ENCODE data around the gene JDP2.

The JDP2 gene

DNA sequence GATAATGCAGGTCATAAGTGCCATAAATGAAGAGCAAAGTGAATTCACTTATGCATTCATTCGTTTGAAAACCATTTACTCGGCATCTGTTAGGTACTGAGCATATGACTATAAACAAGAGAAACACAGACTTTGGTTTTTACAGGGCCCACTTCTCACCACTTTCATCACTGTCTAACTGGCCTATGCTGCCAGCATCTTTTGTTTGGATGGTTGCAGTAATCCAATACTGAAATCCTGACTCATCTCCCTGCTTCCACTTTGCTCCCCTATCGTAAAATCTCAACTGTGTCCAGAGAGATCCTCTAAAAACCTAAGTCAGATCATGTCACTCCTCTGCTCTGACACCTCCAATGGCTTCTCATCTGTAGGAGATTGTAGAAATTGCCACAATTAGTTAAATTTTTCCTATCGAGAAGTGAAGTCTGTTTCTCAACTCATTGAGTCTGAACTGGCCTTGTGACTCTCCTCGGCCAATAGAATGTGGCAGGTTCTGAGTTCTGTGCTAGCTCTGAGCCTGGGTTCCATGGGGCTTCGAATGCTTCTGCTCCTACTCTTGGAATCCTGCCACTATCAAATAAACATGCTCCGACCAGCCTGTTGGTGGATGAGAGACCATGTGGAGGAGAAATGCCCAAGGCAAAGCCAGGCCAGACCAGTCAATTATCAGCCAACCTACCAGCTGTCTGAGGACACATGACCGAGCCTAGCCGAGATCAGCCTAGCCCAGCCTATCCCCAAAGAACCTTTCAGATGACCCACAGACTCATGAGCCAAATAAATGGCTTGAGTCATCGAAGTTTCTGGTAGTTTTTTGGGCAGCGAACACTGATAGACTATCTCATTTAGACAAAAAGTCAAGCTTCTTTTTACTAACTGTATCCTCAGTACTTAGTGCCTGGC lies 92.3 kb downstream of the JDP2 start:
- DNase-seq = peak; percentile 32 to 61
- Histone ChIP-seq H4K91ac (ENCODE audit: low read depth, low read length) (peak overlapping the region; percentile 30), H3K4ac (ENCODE audit: low read depth, low read length) (no peak overlapping the region), H2BK120ac (ENCODE audit: insufficient read depth, low read length, poor library complexity) (peak overlapping the region; percentile 72), H3K79me2 (ENCODE audit: control insufficient read depth, insufficient read depth, low read length, poor library complexity) (peaks cover 5% of the 10 kb centered on the region), H3K9ac (ENCODE audit: low read length) (no peak overlapping the region), H4K8ac (ENCODE audit: low read depth, low read length) (peak overlapping the region; percentile 9), H3K23ac (ENCODE audit: low read length) (no peak overlapping the region), H3K18ac (ENCODE audit: low read length) (no peak overlapping the region), H2BK5ac (ENCODE audit: low read depth, low read length, poor library complexity) (peak overlapping the region; percentile 12), H2AFZ (ENCODE audit: insufficient read depth, low read length, poor library complexity) (no peak overlapping the region), H3K27me3 (ENCODE audit: insufficient read depth, low read length) (no peaks in the 10 kb centered on the region), H3K14ac (ENCODE audit: low read length) (peak overlapping the region; percentile 39), H3K79me1 (ENCODE audit: low read length) (peaks cover 14% of the 10 kb centered on the region), H3K4me1 (ENCODE audit: control insufficient read depth in 1 of 2, insufficient read depth in 2 of 2, low read length in 2 of 2) (peaks cover 17 to 18% of the 10 kb centered on the region in 2 experiments), H2BK12ac (ENCODE audit: low read length) (peak overlapping the region; percentile 61), H3K4me3 (ENCODE audit: low read depth, low read length) (no peak overlapping the region), H3K27ac (ENCODE audit: low read depth, low read length) (no peak overlapping the region), H2AK5ac (ENCODE audit: low read length) (peak overlapping the region; percentile 59), H3K36me3 (ENCODE audit: control insufficient read depth in 1 of 2, insufficient read depth in 2 of 2, low read length in 2 of 2) (no peaks in the 10 kb centered on the region), H3K4me2 (ENCODE audit: low read length) (no peak overlapping the region), H4K12ac (ENCODE audit: low read depth, low read length) (no peak overlapping the region), H3K9me3 (ENCODE audit: insufficient read depth, low read depth, low read length) (no peaks in the 10 kb centered on the region)
- WGBS (ENCODE audit: extremely low coverage, insufficient coverage, insufficient read length) = no CpG with 5 or more reads among the region's 11 CpGs

DNA sequence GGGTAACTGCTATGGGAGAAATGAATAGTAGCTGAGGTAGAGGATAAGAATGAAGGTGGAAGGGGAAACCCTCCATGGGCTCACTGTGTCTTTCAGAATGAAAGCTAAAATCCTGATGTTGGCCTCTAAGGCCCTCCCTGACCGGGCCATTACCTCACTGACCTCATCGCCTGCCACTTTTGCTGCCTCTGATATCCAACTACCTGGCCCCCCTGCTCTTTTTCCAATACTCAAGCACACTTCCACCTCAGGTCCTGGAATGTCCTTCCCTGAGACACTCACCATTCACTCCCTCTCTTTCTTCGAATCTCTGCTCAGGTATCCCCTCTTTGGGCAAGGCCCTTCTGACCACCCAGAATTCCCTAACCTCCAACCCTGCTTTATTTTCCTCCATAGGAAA lies 93.0 kb downstream of the JDP2 start:
- H3K27me3 ChIP-seq (ENCODE audit: insufficient read depth, low read length) = no peaks in the 10 kb centered on the region

DNA sequence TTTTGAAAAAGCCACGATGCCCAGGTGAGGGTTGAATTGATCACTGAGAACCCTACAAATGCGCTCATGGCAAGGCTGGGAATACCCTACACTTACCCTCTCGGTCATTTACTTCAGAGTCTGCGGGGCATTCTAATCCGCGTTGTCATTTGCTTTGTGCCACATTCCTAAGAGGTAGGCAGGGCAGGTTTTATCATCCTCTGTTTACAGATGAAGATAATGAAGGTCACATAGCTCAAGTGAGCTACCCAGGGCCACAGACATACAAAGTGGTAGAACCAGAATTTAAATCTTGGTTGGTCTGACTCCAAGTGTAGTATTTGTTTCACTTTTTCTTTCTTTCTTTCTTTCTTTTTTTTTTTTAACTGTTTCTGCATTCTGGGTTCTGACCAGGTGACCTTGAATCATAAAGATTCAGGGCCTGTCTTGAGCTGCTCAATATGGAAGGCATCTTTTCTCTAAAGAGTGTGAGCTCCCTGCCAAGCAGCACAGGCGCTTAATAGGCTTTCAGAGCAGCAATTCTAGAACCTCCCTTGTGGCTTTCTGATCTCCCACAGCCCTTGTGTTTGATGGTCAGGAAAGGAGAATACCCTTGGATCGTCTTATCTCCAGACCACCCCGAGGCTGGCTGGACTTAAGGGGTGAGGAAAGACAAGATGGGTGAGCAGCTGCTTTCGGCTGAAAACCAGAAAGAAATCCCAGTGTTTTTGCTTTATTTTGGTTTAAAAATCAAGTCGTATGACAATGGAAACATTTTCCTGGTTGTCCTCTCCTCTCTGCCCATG lies 93.8 kb downstream of the JDP2 start:
- Histone ChIP-seq H3K4me1 (ENCODE audit: control insufficient read depth in 1 of 2, insufficient read depth in 2 of 2, low read length in 2 of 2) (peaks cover 17 to 18% of the 10 kb centered on the region in 2 experiments), H2BK12ac (ENCODE audit: low read length) (peak overlapping the region; percentile 76), H3K79me2 (ENCODE audit: control insufficient read depth, insufficient read depth, low read length, poor library complexity) (peaks cover 5% of the 10 kb centered on the region), H2BK5ac (ENCODE audit: low read depth, low read length, poor library complexity) (peak overlapping the region; percentile 74), H3K36me3 (ENCODE audit: control insufficient read depth in 1 of 2, insufficient read depth in 2 of 2, low read length in 2 of 2) (no peaks in the 10 kb centered on the region), H3K14ac (ENCODE audit: low read length) (no peak overlapping the region), H4K8ac (ENCODE audit: low read depth, low read length) (peak overlapping the region; percentile 4), H4K12ac (ENCODE audit: low read depth, low read length) (no peak overlapping the region), H2BK120ac (ENCODE audit: insufficient read depth, low read length, poor library complexity) (peak overlapping the region; percentile 74), H3K9ac (ENCODE audit: low read length) (no peak overlapping the region), H3K18ac (ENCODE audit: low read length) (no peak overlapping the region), H3K23ac (ENCODE audit: low read length) (no peak overlapping the region), H3K27me3 (ENCODE audit: insufficient read depth, low read length) (no peaks in the 10 kb centered on the region), H3K4me2 (ENCODE audit: low read length) (no peak overlapping the region), H2AFZ (ENCODE audit: insufficient read depth, low read length, poor library complexity) (no peak overlapping the region), H4K91ac (ENCODE audit: low read depth, low read length) (peak overlapping the region; percentile 77), H3K9me3 (ENCODE audit: insufficient read depth, low read depth, low read length) (no peaks in the 10 kb centered on the region), H3K4me3 (ENCODE audit: low read depth, low read length) (no peak overlapping the region), H3K79me1 (ENCODE audit: low read length) (peaks cover 14% of the 10 kb centered on the region), H3K27ac (ENCODE audit: low read depth, low read length) (peak overlapping the region; percentile 83), H2AK5ac (ENCODE audit: low read length) (no peak overlapping the region), H3K4ac (ENCODE audit: low read depth, low read length) (peak overlapping the region; percentile 44)
- WGBS (ENCODE audit: extremely low coverage, insufficient coverage, insufficient read length) = no CpG with 5 or more reads among the region's 11 CpGs
- peak; percentile 81 to 91 for DNase-seq

More for the DNA sequence above, 93.0 kb downstream of the JDP2 start:
- no peak overlapping the region for H3K18ac ChIP-seq (ENCODE audit: low read length)
- H2BK120ac ChIP-seq (ENCODE audit: insufficient read depth, low read length, poor library complexity) = peak overlapping the region; percentile 84
- no peak overlapping the region for H3K23ac ChIP-seq (ENCODE audit: low read length)
- H2AFZ ChIP-seq (ENCODE audit: insufficient read depth, low read length, poor library complexity) = no peak overlapping the region
- peaks cover 14% of the 10 kb centered on the region for H3K79me1 ChIP-seq (ENCODE audit: low read length)
- peak overlapping the region; percentile 53 for H2AK5ac ChIP-seq (ENCODE audit: low read length)
- peaks cover 17 to 18% of the 10 kb centered on the region in 2 experiments for H3K4me1 ChIP-seq (ENCODE audit: control insufficient read depth in 1 of 2, insufficient read depth in 2 of 2, low read length in 2 of 2)
- WGBS (ENCODE audit: extremely low coverage, insufficient coverage, insufficient read length) = no CpG with 5 or more reads among the region's 3 CpGs
- H4K8ac ChIP-seq (ENCODE audit: low read depth, low read length) = peak overlapping the region; percentile 22
- H3K27ac ChIP-seq (ENCODE audit: low read depth, low read length) = peak overlapping the region; percentile 71
- peak overlapping the region; percentile 32 for H2BK12ac ChIP-seq (ENCODE audit: low read length)
- H3K4me3 ChIP-seq (ENCODE audit: low read depth, low read length) = no peak overlapping the region
- peak overlapping the region; percentile 83 for H2BK5ac ChIP-seq (ENCODE audit: low read depth, low read length, poor library complexity)
- H4K12ac ChIP-seq (ENCODE audit: low read depth, low read length) = no peak overlapping the region
- H3K9ac ChIP-seq (ENCODE audit: low read length) = no peak overlapping the region
- H3K9me3 ChIP-seq (ENCODE audit: insufficient read depth, low read depth, low read length) = no peaks in the 10 kb centered on the region
- H4K91ac ChIP-seq (ENCODE audit: low read depth, low read length) = peak overlapping the region; percentile 74
- DNase-seq = peak; percentile 38 to 58
- no peak overlapping the region for H3K4ac ChIP-seq (ENCODE audit: low read depth, low read length)
- peaks cover 5% of the 10 kb centered on the region for H3K79me2 ChIP-seq (ENCODE audit: control insufficient read depth, insufficient read depth, low read length, poor library complexity)
- H3K36me3 ChIP-seq (ENCODE audit: control insufficient read depth in 1 of 2, insufficient read depth in 2 of 2, low read length in 2 of 2) = no peaks in the 10 kb centered on the region
- no peak overlapping the region for H3K4me2 ChIP-seq (ENCODE audit: low read length)
- H3K14ac ChIP-seq (ENCODE audit: low read length) = peak overlapping the region; percentile 20

DNA sequence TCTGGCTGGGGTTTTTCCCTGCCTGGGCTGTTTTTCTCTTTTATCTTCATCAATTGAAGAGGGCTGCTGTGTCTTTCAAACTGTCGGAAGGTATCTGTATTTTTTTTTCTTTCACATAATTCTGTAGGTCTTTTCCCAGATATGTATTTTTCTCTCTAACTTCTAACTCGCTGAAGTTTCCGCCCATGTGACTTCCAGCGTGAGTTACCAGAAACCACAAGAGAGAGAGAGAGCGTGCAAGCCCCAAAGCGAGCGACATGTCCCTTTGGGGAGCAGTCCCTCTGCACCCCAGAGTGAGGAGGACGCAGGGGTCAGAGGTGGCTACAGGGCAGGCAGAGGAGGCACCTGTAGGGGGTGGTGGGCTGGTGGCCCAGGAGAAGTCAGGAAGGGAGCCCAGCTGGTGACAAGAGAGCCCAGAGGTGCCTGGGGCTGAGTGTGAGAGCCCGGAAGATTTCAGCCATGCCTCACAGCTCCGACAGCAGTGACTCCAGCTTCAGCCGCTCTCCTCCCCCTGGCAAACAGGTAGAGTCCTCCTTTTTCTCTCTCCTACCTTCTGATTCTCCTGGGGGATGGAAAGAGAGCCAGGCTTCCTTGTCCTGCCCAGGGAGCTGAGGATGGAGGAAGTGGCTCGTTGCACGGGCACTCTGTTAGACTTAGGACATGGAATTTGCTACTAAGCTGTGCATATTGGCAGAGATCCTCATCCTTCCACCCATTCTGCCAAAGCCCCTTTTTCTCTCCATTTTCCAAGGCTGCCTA lies 94.6 kb downstream of the JDP2 start, which contains the start of gene BATF:
Gene BATF (plus strand): TSS at position 246 of the 759 bp plus-strand sequence. CDS start 214 bp downstream, at position 460.
- peaks cover 5% of the 10 kb centered on the region for H3K79me2 ChIP-seq (ENCODE audit: control insufficient read depth, insufficient read depth, low read length, poor library complexity)
- H3K14ac ChIP-seq (ENCODE audit: low read length) = peak within 1 kb of the TSS; percentile 56
- H3K79me1 ChIP-seq (ENCODE audit: low read length) = peaks cover 14% of the 10 kb centered on the region
- H3K27me3 ChIP-seq (ENCODE audit: insufficient read depth, low read length) = no peaks in the 10 kb centered on the region
- no CpG with 5 or more reads among the region's 13 CpGs for WGBS (ENCODE audit: extremely low coverage, insufficient coverage, insufficient read length)
- peak within 1 kb of the TSS; percentile 68 for H3K4ac ChIP-seq (ENCODE audit: low read depth, low read length)
- peak within 1 kb of the TSS; percentile 44 for H4K8ac ChIP-seq (ENCODE audit: low read depth, low read length)
- peak; percentile 25 to 51 for DNase-seq
- H3K23ac ChIP-seq (ENCODE audit: low read length) = no peak within 1 kb of the TSS
- H3K36me3 ChIP-seq (ENCODE audit: control insufficient read depth in 1 of 2, insufficient read depth in 2 of 2, low read length in 2 of 2) = no peaks in the 10 kb centered on the region
- no peak within 1 kb of the TSS for H3K4me2 ChIP-seq (ENCODE audit: low read length)
- peak within 1 kb of the TSS; percentile 89 for H4K91ac ChIP-seq (ENCODE audit: low read depth, low read length)
- peak within 1 kb of the TSS; percentile 8 for H2AFZ ChIP-seq (ENCODE audit: insufficient read depth, low read length, poor library complexity)
- no peak within 1 kb of the TSS for H3K4me3 ChIP-seq (ENCODE audit: low read depth, low read length)
- H2BK12ac ChIP-seq (ENCODE audit: low read length) = peak within 1 kb of the TSS; percentile 76
- peak within 1 kb of the TSS; percentile 83 for H3K27ac ChIP-seq (ENCODE audit: low read depth, low read length)
- H3K4me1 ChIP-seq (ENCODE audit: control insufficient read depth in 1 of 2, insufficient read depth in 2 of 2, low read length in 2 of 2) = peaks cover 17 to 18% of the 10 kb centered on the region in 2 experiments
- H4K12ac ChIP-seq (ENCODE audit: low read depth, low read length) = no peak within 1 kb of the TSS
- peak within 1 kb of the TSS; percentile 74 for H2BK5ac ChIP-seq (ENCODE audit: low read depth, low read length, poor library complexity)
- H3K18ac ChIP-seq (ENCODE audit: low read length) = peak within 1 kb of the TSS; percentile 23
- peak within 1 kb of the TSS; percentile 96 for H2BK120ac ChIP-seq (ENCODE audit: insufficient read depth, low read length, poor library complexity)
- no peak within 1 kb of the TSS for H3K9ac ChIP-seq (ENCODE audit: low read length)
- peak within 1 kb of the TSS; percentile 33 for H2AK5ac ChIP-seq (ENCODE audit: low read length)
- H3K9me3 ChIP-seq (ENCODE audit: insufficient read depth, low read depth, low read length) = no peaks in the 10 kb centered on the region

All from trophoblast cell (in vitro differentiated cells and primary cell).